Gastroesophageal sphincter (tissue), 3 donors: ENCODE results near the gene MICU1.

Experiments
- CTCF ChIP-seq, 4 experiments: fragments of 200-600 bp in 2 of 4; fragments of 450-650 bp in 2 of 4; sonication (generic) in 1 of 4; IDR thresholded peaks; one replicate each; pipeline ENCODE4 v1.5.1; 2017 to 2019; ENCODE audit warnings: antibody characterized with exemption in 4 of 4, mild to moderate bottlenecking in 2 of 4, moderate library complexity in 2 of 4
- POLR2AphosphoS5 ChIP-seq: sonication (generic); formaldehyde crosslinking; IDR thresholded peaks from one replicate; pipeline ENCODE4 v1.6.1; 2017; ENCODE audit warnings: antibody characterized with exemption

- no peak for TF ChIP-seq CTCF (IDR thresholded peaks at IDR 0.05)
- no peak for TF ChIP-seq POLR2AphosphoS5
Measured at GRCh38 chr10:72509941-72510340, 115.9 kb downstream of the MICU1 start.
